NCI-H2081 treated with DMSO at 0.1 percent for 48 hours (cell line): Measurements from ENCODE around the gene PHB1.
A peak's percentile ranks its signal among the peaks of the same experiment; 100 is the strongest.

Experiments used
- DNase-seq: peaks from one replicate; lab custom pipeline; 2025; lab: John Stamatoyannopoulos, UW

Gene PHB1

GRCh38 chr17:49414622-49415350, at the start of gene PHB1:
PHB1 (minus strand) TSS chr17:49414882; CDS start chr17:49413264, 1,618 bp downstream.
- peak; percentile 98 for DNase-seq

GRCh38 chr17:49464049-49464448, 49.4 kb upstream of the PHB1 start:
- no peak for DNase-seq

DNA sequence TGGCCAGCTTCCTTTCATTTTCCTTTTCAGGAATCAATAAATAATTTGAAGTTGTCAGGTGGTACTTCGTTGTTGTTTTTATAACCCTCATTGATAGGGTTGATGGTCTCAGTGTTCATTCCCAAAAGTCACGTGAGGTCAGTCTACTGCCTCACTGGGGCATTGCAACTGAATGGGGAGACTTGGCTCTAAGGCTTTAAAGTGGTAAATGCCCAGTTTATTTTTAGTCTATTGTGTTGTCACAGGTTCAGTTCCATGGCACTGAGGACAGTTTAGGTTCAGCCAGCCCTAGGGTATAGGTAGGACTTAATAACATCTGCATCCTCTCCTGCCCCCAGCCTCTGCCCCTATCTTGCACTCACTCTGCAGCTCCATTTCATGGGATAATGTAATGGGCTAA, 46.9 kb upstream of the PHB1 start:
- DNase-seq = no peak

DNA sequence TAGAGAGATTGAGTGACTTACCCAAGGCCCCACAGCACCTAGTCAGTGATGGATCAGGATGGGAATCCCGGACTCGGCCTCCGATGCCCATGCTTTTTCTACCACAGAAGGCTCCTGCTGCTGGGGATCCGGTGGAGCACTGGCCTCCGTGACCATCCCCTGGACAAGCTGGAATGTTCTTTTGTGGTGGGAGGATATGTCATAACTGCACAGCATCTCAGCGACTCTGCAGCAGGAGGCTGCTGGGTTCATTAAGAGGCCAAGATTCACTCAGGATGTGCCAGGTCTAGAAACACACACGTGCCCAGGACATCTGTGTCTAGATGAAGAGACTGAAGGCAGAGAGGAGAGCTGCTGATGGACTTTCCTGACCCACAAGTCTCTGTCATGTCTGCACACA, 45.7 kb upstream of the PHB1 start:
- no peak for DNase-seq

DNA sequence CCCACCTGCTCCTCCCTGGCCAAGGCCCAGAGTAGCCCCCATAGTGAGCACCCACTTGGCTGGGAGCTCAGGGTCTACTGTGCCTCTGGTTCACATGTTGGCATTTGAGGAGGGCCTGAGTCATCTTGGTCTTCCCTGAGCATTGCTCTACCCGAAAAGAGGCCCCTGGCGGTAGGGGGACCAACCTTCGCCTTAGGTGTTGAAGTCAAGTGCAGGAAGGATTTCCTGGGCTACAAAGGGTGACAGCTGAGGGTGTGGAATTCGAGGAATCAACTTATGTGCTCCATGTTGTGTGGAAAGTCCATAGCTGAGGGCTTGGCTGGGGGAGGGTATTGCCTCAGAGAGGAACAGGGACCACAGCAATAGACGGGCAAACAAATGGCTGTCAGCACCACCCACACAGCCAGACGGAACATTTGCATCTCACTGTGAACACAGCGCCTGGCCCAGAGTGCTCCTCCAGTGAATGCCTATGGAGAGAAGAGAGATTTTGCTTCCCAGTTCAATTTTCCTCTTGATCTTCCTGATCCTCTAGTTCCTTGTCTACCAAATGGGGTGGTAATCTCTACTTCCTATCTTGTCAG, 44.8 kb upstream of the PHB1 start:
- DNase-seq = no peak

DNA sequence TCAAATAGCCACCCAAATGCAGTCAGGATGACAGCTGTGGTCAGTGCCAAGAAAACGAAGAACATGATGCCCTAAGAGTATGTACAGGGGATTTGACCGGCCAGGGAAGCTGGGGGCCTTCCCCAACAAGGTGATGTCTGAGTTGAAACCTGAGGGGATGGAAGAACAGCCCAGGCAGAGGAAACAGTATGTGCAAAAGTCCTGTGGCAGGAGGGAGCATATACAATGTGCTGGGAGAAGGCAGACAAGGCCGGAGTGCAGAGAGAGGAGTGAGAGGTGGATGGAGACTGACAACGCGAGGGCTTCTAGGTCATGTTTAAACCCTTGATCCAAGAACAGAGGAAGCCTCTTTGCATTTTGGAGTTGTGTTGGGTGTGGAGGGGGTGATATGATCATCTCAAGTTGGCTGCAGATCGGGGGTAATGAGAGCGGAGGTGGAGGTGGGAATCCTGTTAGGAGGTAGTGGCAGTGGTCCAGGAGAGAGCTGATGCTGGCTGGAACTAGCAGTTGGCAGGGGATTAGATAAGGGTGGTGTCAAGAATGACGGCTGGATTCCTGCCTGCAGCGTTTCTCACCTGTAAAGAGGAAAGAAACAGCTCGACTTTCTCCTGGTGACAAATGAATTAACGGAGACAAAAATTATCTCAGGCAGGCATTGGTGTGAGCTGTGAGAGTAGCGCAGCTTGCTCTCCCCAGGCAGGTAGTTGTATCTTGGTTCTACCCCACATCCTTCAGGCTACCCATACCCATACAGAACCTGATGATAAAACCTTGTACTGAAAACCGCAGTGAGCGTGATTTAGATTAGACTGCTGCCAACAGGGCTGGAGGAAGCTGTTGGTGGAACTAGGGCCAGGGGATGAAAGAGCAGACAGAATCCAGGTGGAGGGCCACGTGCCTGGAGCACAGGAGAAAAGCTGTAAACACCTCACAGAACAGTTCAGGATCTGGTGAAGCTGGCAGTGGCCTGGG, 43.2 kb upstream of the PHB1 start:
- no peak for DNase-seq

- DNase-seq = no peak
These were observed 41.7 kb upstream of the PHB1 start for GRCh38 chr17:49456183-49456965.

GRCh38 chr17:49455272-49455861, 40.7 kb upstream of the PHB1 start:
- no peak for DNase-seq

- DNase-seq = no peak
These were observed 39.4 kb upstream of the PHB1 start for GRCh38 chr17:49454050-49454449.

DNA sequence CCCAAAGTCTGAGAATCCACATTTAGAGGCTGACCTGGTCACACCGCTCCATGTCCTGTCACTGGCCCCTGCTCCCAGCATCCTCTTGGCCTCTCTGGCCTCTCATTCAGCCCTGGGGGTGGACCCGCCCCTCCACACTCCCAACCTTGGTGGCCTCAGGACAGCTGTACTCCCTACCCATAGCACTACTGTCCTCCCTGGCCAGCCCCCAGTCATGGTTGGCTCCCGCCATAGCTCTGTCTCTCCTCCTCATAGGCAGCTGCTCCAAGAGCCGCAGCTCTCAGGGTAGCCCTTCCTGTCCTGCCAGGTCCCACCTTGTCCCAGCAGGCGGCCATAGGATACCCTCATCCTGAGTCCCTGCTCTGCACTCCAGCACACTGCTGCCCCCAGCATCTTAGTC, 38.0 kb upstream of the PHB1 start:
- no peak for DNase-seq

GRCh38 chr17:49452201-49452600, 37.5 kb upstream of the PHB1 start:
- DNase-seq = no peak

- DNase-seq = no peak
These were observed 36.1 kb upstream of the PHB1 start for GRCh38 chr17:49450735-49451134.

DNA sequence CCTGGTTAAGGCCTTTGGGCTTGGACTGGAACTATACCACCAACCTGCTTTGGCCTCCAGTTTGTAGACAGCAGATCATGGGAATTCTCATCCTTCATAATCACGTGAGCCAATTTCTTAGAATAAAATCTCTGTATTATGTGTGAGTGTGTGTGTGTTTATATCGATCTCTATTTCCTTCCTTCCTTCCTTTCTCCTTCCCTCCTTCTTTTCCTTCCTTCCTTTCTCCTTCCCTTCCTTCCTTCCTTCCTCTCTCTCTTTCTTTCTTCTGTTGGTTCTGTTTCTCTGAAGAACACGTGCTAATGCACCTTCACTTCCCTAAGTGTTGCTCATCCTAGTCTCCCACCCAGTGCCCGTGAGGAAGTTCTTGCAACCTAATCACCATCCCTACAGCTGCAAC, 35.5 kb upstream of the PHB1 start:
- no peak for DNase-seq

DNA sequence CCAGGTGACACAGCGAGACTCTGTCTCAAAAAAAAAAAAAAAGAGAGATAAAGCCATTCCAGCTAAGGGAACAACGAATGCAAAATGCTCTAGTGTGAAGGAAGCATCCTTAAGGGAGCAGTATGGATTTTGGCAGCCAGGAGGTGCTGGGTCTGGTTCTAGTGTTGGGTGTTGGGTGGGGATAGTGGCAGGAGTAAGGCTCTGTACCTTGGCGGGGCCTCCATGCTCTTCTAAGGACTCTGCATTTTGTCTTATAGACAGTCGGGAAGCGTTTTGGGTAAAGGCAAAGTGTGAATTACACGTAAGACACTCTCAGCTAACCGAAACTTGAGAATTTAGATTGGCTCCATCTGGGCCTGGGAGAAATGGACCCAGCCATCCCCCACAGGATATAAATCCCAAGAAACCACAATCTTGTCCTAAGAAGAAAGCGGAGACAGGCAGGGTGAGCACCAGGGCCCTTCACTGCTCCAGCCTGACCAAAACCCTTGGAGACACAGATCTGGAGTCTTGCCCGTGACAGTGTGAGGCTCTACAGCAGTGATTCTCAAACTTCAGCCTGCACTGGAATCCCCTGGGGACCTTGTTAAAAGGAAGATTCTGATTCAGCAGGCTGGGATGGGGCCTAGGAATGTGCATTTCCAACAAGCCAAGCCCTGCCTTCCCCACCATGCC, 33.1 kb upstream of the PHB1 start:
- DNase-seq = no peak

DNA sequence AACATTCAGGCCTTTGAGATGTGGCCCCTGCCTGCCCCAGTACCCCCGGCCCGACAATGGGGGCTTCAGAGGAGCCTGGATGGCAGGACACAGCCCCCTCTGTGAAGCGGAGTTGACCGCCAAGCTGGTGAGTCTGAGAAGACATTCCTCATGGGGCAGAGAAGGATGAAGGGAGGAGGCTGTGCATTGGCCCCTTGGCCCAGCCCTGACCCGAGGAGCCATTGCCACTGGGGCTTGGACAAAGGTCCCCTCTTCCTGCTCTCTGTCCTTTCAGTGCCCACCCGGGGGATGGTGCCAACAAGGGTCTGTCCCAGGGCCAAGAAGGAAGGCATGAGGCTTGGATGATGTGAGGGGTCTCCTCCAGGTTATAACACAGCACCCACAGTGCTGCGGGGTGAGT, 30.9 kb upstream of the PHB1 start:
- DNase-seq = no peak

DNA sequence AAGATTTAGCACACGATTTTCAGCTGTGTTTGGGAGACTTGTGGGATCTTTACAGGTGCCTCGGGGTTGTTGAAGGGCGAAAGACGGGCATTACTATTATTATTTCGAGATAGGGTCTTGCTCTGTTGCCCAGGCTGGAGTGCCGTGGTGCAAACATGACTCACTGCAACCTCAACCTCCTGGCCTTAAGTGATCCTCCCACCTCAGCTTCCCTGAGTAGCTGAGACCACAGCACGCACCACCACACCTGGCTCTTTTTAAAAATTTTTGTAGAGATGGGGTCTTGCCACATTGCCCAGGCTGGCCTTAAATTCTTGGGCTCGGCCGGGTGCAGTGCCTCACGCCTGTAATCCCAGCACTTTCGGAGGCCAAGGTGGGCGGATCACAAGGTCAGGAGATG, 29.7 kb upstream of the PHB1 start:
- no peak for DNase-seq

GRCh38 chr17:49443862-49444261, 29.2 kb upstream of the PHB1 start:
- DNase-seq = no peak

DNA sequence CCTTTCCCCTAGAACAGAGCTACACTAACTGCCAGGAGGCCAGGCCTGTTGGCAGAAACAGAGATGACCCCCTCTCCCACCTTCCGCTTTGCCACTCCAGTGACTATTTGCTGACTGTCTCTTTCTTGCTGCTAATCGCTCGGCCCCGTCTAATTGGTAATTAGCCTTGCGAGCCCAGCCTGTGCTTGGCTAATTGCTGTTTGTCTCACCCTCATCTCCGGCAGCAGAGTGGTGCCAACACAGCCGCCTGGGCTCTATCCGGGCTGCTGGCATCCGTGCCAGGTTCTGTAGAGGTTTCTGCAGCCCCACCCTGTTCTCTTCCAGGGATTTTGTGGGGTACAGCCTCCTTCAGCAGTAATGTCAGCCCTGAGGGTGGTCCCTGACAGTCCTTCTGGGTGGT, 27.4 kb upstream of the PHB1 start:
- DNase-seq = no peak

- no peak for DNase-seq
These were observed 26.9 kb upstream of the PHB1 start for GRCh38 chr17:49441578-49441977.

- no peak for DNase-seq
These were observed 25.9 kb upstream of the PHB1 start for GRCh38 chr17:49440581-49440980.
